NCI-H1417 (cell line): ENCODE data around the gene SIPA1L3.
"Not testable (repeated sequence)": the region's sequence is repeated elsewhere in the genome, so short reads cannot be mapped to it uniquely, and the experiment has no call there.

Source experiments
- DNase-seq, 3 experiments: peaks; one replicate each; lab custom pipeline; 2025; lab: John Stamatoyannopoulos, UW

Gene SIPA1L3

DNA sequence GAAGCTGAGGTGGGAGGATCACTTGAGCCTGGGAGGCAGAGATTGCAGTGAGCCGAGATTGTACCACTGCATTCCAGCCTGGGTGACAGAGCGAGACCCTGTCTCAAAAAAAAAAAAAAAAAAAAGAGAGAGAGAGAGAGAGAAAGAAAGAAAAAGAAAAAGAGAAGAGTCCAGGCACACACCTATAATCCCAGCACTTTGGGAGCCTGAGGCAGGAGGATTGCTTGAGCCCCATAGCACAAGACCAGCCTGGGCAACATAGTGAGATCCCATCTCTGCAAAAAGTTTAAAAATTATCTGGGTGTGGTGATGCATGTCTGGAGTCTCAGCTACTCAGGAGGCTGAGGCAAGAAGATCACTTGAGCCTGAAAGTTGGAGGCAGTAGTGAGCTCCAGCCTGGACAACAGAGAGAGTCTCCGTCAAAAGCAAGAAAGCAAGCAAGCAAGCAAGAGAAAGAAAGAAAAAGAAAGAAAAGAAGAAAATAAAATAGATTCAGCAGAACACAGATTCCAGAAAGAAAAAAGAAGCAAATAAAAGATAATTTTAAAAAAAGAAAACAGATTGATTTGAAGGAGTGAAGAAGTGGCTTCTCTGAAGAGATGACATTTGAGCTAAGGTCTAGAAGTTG lies 323.6 kb downstream of the SIPA1L3 start:
- DNase-seq = not testable (repeated sequence)

DNA sequence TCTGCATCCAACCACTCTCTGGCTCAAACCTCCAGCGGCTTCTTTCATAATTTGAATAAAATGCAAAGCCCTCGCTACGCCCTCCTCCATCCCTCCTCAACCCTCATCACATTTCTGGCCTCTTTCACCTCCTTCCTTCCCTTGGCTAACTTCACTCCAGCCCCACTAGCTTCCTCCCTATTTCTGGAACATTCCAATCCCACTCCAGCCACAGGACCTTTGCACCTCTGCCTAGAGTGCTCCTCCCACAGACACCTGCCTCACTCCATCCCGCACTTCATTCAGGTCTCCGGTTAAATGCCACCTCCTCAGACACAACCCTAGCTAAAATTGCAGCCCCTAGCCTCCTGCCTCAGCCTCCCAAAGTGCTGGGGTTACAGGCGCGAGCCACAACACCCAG lies 324.9 kb downstream of the SIPA1L3 start:
- no peak for DNase-seq

DNA sequence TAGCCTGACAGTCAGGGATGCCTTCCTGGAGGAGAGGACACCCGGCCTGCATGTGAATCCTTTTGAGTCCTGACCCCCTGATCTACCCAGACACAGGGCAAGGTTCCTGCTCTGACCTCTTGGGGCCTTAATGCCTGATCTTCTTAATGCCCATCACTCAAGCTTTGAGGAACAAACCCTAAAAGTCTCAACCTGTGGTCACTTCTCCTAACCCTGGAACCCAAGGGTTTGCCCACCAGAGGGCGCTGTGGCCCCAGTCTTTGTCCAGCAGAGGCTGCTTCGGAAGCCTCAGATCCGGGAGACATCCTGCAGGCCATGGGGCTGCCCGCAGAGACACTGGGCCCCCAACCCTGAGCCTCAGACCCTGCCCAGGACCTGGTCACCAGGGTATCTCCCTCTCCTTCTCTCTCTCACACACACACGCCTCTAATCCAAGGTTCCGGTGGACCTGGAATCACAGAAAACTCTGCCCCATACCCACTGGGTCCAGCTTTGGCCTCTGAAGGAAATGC lies 326.8 kb downstream of the SIPA1L3 start:
- DNase-seq = peak; percentile 46 to 78 (median 67)

- DNase-seq = no peak
These were observed 327.6 kb downstream of the SIPA1L3 start for GRCh38 chr19:38234615-38235014.

GRCh38 chr19:38239816-38240215 lies 332.8 kb downstream of the SIPA1L3 start:
- DNase-seq = no peak

- no peak for DNase-seq
These were observed 336.3 kb downstream of the SIPA1L3 start for GRCh38 chr19:38243279-38243673.

DNA sequence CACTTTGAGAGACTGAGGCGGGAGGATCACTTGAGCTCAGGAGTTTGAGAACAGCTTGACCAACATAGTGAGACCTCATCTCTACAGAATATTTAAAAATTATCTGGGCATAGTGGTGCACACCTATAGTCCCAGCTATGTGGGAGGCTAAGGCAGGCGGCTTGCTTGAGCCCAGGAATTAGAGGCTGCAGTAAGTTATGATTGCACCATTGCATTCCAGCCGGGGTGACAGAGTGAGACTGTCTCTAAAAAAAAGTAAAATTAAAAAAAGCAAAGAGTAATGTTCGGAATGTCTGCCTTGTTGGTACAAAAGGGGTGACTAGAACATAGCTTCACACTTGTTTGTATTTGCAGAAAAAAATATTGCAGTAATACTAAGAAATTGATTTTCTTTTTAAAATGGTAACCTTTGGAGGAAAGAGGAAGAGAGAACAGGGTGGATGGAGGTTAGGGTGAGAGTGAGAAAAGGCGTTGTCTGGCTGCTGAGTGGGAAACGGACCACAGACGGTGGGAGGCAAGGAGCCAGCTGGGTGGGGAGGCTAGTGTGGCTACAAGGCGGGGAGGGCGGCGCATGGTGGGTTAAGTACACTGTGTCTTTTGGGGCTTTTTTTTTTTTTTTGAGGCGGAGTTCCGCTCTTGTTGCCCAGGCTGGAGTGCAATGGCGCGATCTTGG lies 339.0 kb downstream of the SIPA1L3 start:
- no peak for DNase-seq

- DNase-seq = no peak
These were observed 340.1 kb downstream of the SIPA1L3 start for GRCh38 chr19:38247126-38247525.

DNA sequence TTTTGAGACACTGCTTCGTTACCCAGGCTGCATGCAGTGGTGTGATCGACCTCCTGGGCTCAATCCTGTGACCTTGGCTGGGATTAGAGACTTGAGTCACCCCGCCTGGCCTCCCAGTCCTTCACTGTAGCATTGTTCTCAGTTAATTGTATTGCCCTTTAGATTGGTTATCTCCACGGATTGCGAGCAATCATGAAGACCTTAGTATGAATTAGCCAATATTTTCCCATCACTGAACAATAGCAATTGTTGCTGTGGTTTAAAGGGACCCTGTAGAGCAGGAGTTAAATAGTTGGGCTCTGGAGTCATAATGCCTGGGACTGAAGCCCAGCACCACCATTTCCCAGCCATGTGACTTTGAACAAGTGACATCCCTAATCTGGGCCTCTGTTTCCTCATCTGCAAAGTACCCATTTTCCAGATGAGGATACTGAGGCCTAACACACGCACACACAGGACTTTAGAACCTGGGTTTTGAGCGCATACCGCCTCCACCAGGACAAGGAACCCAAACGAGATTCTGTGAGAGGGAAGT lies 340.8 kb downstream of the SIPA1L3 start:
- DNase-seq = no peak

DNA sequence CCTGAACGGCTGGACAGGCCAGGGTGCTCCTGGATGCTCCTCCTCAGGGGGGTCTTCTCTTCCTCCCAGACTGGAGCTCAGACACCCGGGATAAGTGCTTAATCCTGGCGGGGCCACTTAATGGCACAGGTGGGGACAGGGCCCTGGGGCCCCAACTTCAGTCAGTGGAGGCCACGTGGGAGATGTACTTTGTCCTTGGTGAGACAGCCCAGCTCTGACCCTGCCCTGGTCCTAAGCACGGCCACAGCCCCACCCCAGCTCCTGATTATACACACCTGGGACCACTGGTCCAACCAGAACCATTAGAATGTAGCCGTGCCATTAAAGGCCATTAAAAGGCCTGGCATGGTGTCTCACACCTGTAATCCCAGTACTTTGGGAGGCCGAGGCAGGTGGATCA lies 341.4 kb downstream of the SIPA1L3 start:
- no peak for DNase-seq

- no peak for DNase-seq
These were observed 343.4 kb downstream of the SIPA1L3 start for GRCh38 chr19:38250428-38250820.

DNA sequence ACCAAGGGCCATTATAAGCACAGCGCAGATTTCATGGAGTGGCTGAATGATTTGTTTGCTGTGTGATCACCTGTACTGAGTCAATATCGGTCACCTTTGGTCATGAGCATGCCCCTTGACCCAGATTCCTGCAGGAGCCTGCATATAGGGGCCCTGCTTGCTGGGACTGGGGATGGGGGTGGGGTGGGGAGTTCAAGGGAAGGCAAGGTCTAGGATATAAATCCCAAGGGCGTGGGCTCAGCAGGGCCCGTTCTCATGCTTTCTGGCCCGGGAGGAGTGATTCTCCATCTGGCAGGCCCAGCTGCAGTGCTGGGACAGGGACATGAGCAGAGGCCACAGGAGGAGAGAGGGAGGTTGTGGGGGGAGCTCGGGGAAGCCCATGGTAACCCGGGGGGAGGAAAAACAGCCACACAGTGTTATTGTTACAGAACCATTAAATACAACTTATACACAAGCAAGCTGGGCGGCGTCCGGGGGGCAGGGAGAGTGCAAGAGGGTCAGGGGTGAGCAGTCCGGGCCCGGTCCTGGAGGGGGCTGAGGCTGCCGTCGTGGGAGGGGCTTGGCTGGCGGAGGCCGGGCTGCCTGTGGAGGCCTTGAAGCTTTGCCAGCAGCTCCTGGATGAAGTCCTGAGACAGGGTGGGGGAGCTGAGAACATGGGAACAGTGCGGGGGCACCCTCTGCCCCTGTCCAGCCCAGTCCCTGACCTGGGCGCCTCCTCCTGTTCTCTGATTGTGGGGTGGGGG lies 344.0 kb downstream of the SIPA1L3 start:
- peak in 1 of 3 experiments; percentile 18 for DNase-seq

DNA sequence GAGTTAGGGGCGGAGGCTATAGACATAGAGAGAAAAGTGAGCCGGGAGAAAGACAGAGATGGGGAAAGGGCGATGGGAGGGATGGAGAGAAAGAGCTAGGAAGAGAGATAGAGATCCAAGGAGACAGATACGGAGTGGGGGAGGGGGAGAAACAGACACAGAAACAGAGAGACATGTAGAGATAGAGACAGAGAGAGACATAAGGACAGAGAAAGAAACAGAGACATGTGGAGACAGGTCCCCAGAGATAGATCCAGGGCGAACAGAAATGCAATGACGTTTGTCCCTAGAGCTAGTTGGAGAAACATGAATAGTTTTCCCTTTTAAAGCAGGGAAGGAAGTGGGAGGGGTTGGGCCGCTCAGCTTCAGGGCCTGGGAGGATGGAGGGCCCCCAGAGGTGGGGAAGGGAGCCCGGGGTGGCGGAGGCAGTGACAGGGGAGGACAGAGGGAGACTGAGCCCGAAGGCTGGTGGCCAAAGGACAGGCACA lies 344.6 kb downstream of the SIPA1L3 start:
- DNase-seq = no peak

DNA sequence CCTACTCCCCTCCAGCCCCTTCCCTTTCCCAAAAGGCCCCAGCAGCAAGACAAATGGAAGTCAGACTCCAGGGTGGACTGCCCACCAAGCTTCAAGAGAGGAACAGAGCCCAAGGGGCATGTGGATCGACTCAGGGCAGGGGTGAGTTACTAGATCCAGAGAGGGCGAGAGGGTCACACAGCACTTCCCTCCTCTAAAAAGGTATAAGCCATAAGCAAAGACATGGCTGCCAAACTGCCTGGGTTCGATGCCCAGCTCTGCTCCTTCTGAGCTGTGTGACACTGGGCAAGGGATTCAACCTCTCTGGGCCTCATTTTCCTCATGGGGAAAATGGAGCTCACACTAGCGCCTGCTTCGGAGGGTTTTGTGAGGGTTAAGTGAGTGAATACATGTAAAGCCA lies 345.4 kb downstream of the SIPA1L3 start:
- DNase-seq = no peak

GRCh38 chr19:38252941-38253691 lies 346.1 kb downstream of the SIPA1L3 start:
- no peak for DNase-seq

- DNase-seq = no peak
These were observed 346.8 kb downstream of the SIPA1L3 start for GRCh38 chr19:38253788-38254187.

GRCh38 chr19:38255383-38256014 lies 348.5 kb downstream of the SIPA1L3 start:
- no peak for DNase-seq
